ENCODE measurements around the gene MMP7.
"Not testable (repeated sequence)": the region's sequence is repeated elsewhere in the genome, so short reads cannot be mapped to it uniquely, and the experiment has no call there.

Gene MMP7

GRCh38 chr11:102513869-102514268 lies 16.7 kb downstream of the MMP7 start:
- H3K4me3 ChIP-seq (ENCODE audit: low read depth, low read length), result no peak overlapping the region
- no peak for TF ChIP-seq CTCF (IDR thresholded peaks at IDR 0.05; ENCODE audit: low read depth, low read length, missing control alignments)
- DNase-seq (ENCODE audit: low read depth), result no peak
- in situ Hi-C loops (cut with HindIII; ENCODE audit: low sequenced_read_pairs), result no loop called here

- no peak for TF ChIP-seq CTCF (IDR thresholded peaks at IDR 0.05; ENCODE audit: low read depth, low read length, missing control alignments)
- H3K4me3 ChIP-seq (ENCODE audit: low read depth, low read length), result no peak overlapping the region
- no peak for DNase-seq (ENCODE audit: low read depth)
- in situ Hi-C loops (cut with HindIII; ENCODE audit: low sequenced_read_pairs), result no loop called here
Measured at GRCh38 chr11:102510439-102511135, 20.0 kb downstream of the MMP7 start.

- H3K4me3 ChIP-seq (ENCODE audit: low read depth, low read length); in situ Hi-C loops (cut with HindIII; ENCODE audit: low sequenced_read_pairs); DNase-seq (ENCODE audit: low read depth): not testable (repeated sequence)
Measured at GRCh38 chr11:102502831-102503230, 27.7 kb downstream of the MMP7 start.

GRCh38 chr11:102500829-102501228 lies 29.7 kb downstream of the MMP7 start:
- no peak overlapping the region for H3K4me3 ChIP-seq (ENCODE audit: low read depth, low read length)
- no peak for DNase-seq (ENCODE audit: low read depth)
- in situ Hi-C loops (cut with HindIII; ENCODE audit: low sequenced_read_pairs), result no loop called here
- no peak for TF ChIP-seq CTCF (IDR thresholded peaks at IDR 0.05; ENCODE audit: low read depth, low read length, missing control alignments)

GRCh38 chr11:102499931-102500330 lies 30.6 kb downstream of the MMP7 start:
- H3K4me3 ChIP-seq (ENCODE audit: low read depth, low read length), result no peak overlapping the region
- DNase-seq (ENCODE audit: low read depth), result no peak
- in situ Hi-C loops (cut with HindIII; ENCODE audit: low sequenced_read_pairs), result no loop called here
- no peak for TF ChIP-seq CTCF (IDR thresholded peaks at IDR 0.05; ENCODE audit: low read depth, low read length, missing control alignments)

GRCh38 chr11:102499151-102499550 lies 31.4 kb downstream of the MMP7 start:
- in situ Hi-C loops (cut with HindIII; ENCODE audit: low sequenced_read_pairs), result no loop called here
- no peak for DNase-seq (ENCODE audit: low read depth)
- H3K4me3 ChIP-seq (ENCODE audit: low read depth, low read length), result no peak overlapping the region
- TF ChIP-seq CTCF (IDR thresholded peaks at IDR 0.05; ENCODE audit: low read depth, low read length, missing control alignments), result no peak

- no peak overlapping the region for H3K4me3 ChIP-seq (ENCODE audit: low read depth, low read length)
- no peak for DNase-seq (ENCODE audit: low read depth)
- in situ Hi-C loops (cut with HindIII; ENCODE audit: low sequenced_read_pairs), result no loop called here
- no peak for TF ChIP-seq CTCF (IDR thresholded peaks at IDR 0.05; ENCODE audit: low read depth, low read length, missing control alignments)
Measured at GRCh38 chr11:102497061-102497460, 33.5 kb downstream of the MMP7 start.

All from astrocyte of the cerebellum (primary cell).